OCI-LY7 (cell line): ENCODE measurements around the gene LEPROT. TPM values are rescaled to one million over a fixed set of nuclear protein-coding genes. Genes with fewer than 3 reads are reported as not detected.

Experiments used
- Bru-seq: library from RNA; stranded (reverse); fragments of 400-500 nt; gene quantifications from one replicate; lab custom pipeline; 2021; lab: Mats Ljungman, UMichigan
- BruChase-seq, 2 experiments: library from RNA; stranded (reverse); fragments of 400-500 nt; gene quantifications; one replicate each; lab custom pipeline; 2021; lab: Mats Ljungman, UMichigan
- BruUV-seq: library from RNA; stranded (reverse); fragments of 400-500 nt; replicated peaks from 2 replicates; lab custom pipeline; 2021; lab: Mats Ljungman, UMichigan
- CTCF ChIA-PET: fragments of 300-600 bp; sonication (Branson Sonifier 250); formaldehyde crosslinking; loops from one replicate; lab custom pipeline; 2022; ENCODE audit warnings: antibody characterized with exemption; ENCODE audit not compliant: unreplicated experiment; lab: Charles Lee
- POLR2A ChIA-PET: fragments of 300-600 bp; sonication (Branson Sonifier 250); formaldehyde crosslinking; loops from one replicate; lab custom pipeline; 2022; ENCODE audit warnings: antibody characterized with exemption; lab: Charles Lee
- DNase-seq: peaks from one replicate; pipeline ENCODE4 v3.0.0-alpha.2; 2015; ENCODE audit warnings: low spot score
- H2AFZ ChIP-seq: fragments of 200-600 bp; sonication (generic), shearing (Covaris generic); 2 replicates; pipeline ENCODE4 v1.6.1; 2014; ENCODE audit warnings: mild to moderate bottlenecking, antibody characterized with exemption, low read length, moderate library complexity
- H3K27ac ChIP-seq: fragments of 200-600 bp; sonication (generic); 2 replicates; pipeline ENCODE4 v1.5.1; 2014; ENCODE audit warnings: mixed run types, low read depth, mild to moderate bottlenecking, moderate library complexity, low read length, inconsistent platforms; ENCODE audit not compliant: poor library complexity, severe bottlenecking
- H3K36me3 ChIP-seq: fragments of 200-600 bp; sonication (generic); 2 replicates; pipeline ENCODE4 v1.6.1; 2014; ENCODE audit warnings: mild to moderate bottlenecking, antibody characterized with exemption, low read length, moderate library complexity, mixed read lengths; ENCODE audit not compliant: insufficient read depth
- H3K4me1 ChIP-seq: fragments of 200-600 bp; sonication (generic); 2 replicates; pipeline ENCODE4 v1.5.1; 2014; ENCODE audit warnings: mild to moderate bottlenecking, low read length; ENCODE audit not compliant: insufficient read depth, poor library complexity, severe bottlenecking
- H3K4me2 ChIP-seq: fragments of 200-600 bp; sonication (generic); 2 replicates; pipeline ENCODE4 v1.6.1; 2014; ENCODE audit warnings: mild to moderate bottlenecking, low read length
- H3K4me3 ChIP-seq: fragments of 200-600 bp; sonication (generic); 2 replicates; pipeline ENCODE4 v1.5.1; 2014; ENCODE audit warnings: mild to moderate bottlenecking, low read depth, low read length; ENCODE audit not compliant: poor library complexity, severe bottlenecking
- H3K79me2 ChIP-seq: fragments of 200-600 bp; sonication (generic); 2 replicates; pipeline ENCODE4 v1.6.1; 2016; ENCODE audit warnings: low read depth, mild to moderate bottlenecking, low read length, moderate library complexity, mixed read lengths; ENCODE audit not compliant: insufficient read depth
- H3K9me2 ChIP-seq: fragments of 200-600 bp; sonication (generic); 2 replicates; pipeline ENCODE4 v1.6.1; 2016; ENCODE audit warnings: mild to moderate bottlenecking, low read length, mixed read lengths; ENCODE audit not compliant: insufficient read depth
- H3K9me3 ChIP-seq: fragments of 200-600 bp; sonication (generic); 2 replicates; pipeline ENCODE4 v1.6.1; 2014; ENCODE audit warnings: mild to moderate bottlenecking, mixed run types, low read length, mixed read lengths
- H4K20me1 ChIP-seq: fragments of 200-600 bp; sonication (generic); 2 replicates; pipeline ENCODE4 v1.6.1; 2014; ENCODE audit warnings: mild to moderate bottlenecking, antibody characterized with exemption, low read length, moderate library complexity, mixed read lengths; ENCODE audit not compliant: insufficient read depth
- EZH2phosphoT487 ChIP-seq: fragments of 200-600 bp; sonication (generic); IDR thresholded peaks from 2 replicates; pipeline ENCODE4 v1.6.1; 2018; ENCODE audit warnings: low read depth, borderline replicate concordance, mild to moderate bottlenecking, mixed run types, antibody characterized with exemption, low read length, moderate library complexity, mixed read lengths
- intact Hi-C: fragments of 100-400 bp; cut with micrococcal nuclease; formaldehyde crosslinking; loops from one replicate; pipeline ENCODE4 v1.10.0; 2022; ENCODE audit not compliant: unreplicated experiment
- long read RNA-seq: library from polyadenylated mRNA; stranded (forward); transcript quantifications from one replicate; pipeline ENCODE4 v2.0.0, GENCODE V29; 2022
- total RNA-seq, 2 experiments: library from RNA; depleted of rRNA in 1 of 2; stranded (reverse); fragments of >200 nt in 1 of 2; shearing (Covaris generic) in 1 of 2; gene quantifications; 2 replicates each; pipeline ENCODE4 v1.2.3, GENCODE V29; 2014 to 2022
- TF ChIP-seq, protein P1 (sequence below): fragments of 200-600 bp; sonication (generic); conservative IDR thresholded peaks from 2 replicates; pipeline ENCODE4 v1.5.1; 2014; ENCODE audit warnings: mild to moderate bottlenecking, antibody characterized with exemption, low read length, moderate library complexity, mixed read lengths

The LEPROT gene, protein sequence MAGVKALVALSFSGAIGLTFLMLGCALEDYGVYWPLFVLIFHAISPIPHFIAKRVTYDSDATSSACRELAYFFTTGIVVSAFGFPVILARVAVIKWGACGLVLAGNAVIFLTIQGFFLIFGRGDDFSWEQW
- 6.7 and 14.5 TPM in 2 replicates for total RNA-seq (2014; rRNA removed; shearing (Covaris generic))
- total RNA-seq (2022): 20.5 and 22.7 TPM in 2 replicates
- Bru-seq, nascent RNA: percentile 81 among the genes with signal in this experiment
- percentile 81 among the genes with signal in this experiment for BruChase-seq, experiment 1, labeled RNA remaining after a 6-hour chase
- BruChase-seq, experiment 2, labeled RNA remaining after a 2-hour chase: percentile 95 among the genes with signal in this experiment
- long read RNA-seq, full-length matches to known transcripts: 19 of 24 reads
- long read RNA-seq, partial matches to known transcripts: 4 of 24 reads
- long read RNA-seq, other reads (novel, unspliced or antisense): 1 of 24 reads

DNA sequence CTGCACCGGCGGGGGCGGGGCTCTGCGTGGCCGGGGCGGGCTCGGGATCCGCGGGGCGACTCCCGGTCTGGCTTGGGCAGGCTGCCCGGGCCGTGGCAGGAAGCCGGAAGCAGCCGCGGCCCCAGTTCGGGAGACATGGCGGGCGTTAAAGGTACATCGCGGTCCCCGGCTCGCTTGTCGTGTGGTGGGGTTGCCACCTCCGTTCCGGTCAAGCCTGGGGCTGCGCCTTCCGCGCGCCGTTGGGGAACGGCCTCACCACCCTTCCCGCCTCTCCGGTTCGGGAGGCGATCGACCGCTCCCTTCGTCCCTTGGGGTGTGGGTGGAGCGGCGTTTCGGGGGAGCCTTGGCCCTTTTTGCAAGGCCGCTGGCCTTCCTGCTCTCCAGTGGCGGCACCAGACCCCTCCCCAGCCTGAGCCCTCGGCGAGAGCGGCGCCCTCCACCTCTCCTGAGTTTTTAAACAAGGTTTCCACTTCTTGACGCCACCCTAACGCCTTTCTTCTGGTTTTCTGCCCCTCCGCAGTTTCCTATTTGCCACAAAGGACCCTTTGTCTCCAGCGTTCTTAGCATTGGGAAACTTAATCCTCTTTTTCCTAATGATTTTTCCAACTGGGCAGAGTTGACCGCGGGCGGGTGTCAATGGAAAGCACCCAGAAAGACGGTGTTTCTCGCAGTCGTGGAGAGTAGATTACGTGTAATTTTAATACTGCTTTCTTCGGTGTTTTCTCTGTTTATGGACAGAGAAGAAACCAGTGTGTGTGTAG lies at the start of gene LEPROT, which contains the start of gene LEPR:
LEPROT (plus strand) TSS at position 79 of the 761 bp plus-strand sequence; CDS start at position 136, 57 bp downstream.
LEPR (plus strand) TSS at position 79 of the 761 bp plus-strand sequence. CDS start 144,898 bp downstream, outside the sequence.
- peaks cover 20% of the 10 kb centered on the region; the same call in 1 of the 2 replicates for H3K79me2 ChIP-seq
- POLR2A ChIA-PET: interaction anchor here (0.5 to 4.9 kb wide), 19 partner anchors 9 to 1405 kb away, joined by 3 to 24 read pairs (median 4); no protein-coding TSS in a partner anchor
- BruUV-seq: no TSS peak

DNA sequence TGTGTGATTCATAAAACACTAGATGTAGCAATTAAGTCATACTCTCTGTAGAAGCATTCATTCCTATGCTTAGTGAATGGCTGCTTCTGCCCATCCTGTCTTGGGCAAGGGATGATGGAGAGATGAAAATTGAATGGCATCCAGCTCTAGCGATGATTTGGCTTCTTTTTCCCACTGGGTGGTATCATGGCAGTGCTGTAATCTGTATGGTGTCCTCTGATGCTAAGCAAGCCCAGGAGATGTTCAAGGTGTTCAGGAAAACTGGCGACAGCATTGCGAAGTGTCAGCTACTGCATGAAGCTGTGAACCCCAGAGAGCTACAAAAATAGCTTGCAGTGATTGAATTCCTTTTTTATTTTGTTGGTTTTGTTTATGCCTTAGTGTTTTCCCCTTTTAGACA lies 48.9 kb upstream of the LEPROT start:
- no peaks in the 10 kb centered on the region for H3K9me3 ChIP-seq
- H3K36me3 ChIP-seq: no peaks in the 10 kb centered on the region; the same call in 1 of the 2 replicates
- H4K20me1 ChIP-seq: no peaks in the 10 kb centered on the region
- ChIA-PET CTCF (interaction anchor here (0.8 kb wide), 1 partner anchor 12 kb away, joined by 3 read pairs; no protein-coding TSS in a partner anchor), POLR2A (interaction anchor here (0.7 to 1.1 kb wide), 4 partner anchors 18 to 121 kb away, joined by 3 to 4 read pairs (median 4); no protein-coding TSS in a partner anchor)
- no peak overlapping the region for H3K4me2 ChIP-seq
- no peak overlapping the region for H2AFZ ChIP-seq
- intact Hi-C loops: no loop called here
- no peaks in the 10 kb centered on the region for H3K79me2 ChIP-seq
- BruUV-seq: no TSS peak
- no peak for DNase-seq
- TF ChIP-seq, protein P1, sequence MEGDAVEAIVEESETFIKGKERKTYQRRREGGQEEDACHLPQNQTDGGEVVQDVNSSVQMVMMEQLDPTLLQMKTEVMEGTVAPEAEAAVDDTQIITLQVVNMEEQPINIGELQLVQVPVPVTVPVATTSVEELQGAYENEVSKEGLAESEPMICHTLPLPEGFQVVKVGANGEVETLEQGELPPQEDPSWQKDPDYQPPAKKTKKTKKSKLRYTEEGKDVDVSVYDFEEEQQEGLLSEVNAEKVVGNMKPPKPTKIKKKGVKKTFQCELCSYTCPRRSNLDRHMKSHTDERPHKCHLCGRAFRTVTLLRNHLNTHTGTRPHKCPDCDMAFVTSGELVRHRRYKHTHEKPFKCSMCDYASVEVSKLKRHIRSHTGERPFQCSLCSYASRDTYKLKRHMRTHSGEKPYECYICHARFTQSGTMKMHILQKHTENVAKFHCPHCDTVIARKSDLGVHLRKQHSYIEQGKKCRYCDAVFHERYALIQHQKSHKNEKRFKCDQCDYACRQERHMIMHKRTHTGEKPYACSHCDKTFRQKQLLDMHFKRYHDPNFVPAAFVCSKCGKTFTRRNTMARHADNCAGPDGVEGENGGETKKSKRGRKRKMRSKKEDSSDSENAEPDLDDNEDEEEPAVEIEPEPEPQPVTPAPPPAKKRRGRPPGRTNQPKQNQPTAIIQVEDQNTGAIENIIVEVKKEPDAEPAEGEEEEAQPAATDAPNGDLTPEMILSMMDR: no peak
- TF ChIP-seq EZH2phosphoT487: no peak
- H3K9me2 ChIP-seq: no peaks in the 10 kb centered on the region
- H3K4me1 ChIP-seq: no peaks in the 10 kb centered on the region
- no peak overlapping the region for H3K27ac ChIP-seq
- no peak overlapping the region for H3K4me3 ChIP-seq

More for the DNA sequence above, at the start of gene LEPROT, which contains the start of gene LEPR:
- peaks cover 20% of the 10 kb centered on the region for H3K4me1 ChIP-seq
- H4K20me1 ChIP-seq: no peaks in the 10 kb centered on the region
- TF ChIP-seq, protein P1: no peak
- no peak for TF ChIP-seq EZH2phosphoT487
- CTCF ChIA-PET: interaction anchor here (1.1 to 2.4 kb wide), 2 partner anchors 70 to 153 kb away, joined by 3 to 5 read pairs; no protein-coding TSS in a partner anchor
- H3K9me2 ChIP-seq: no peaks in the 10 kb centered on the region
- peak within 1 kb of the TSS; percentile 92 for H2AFZ ChIP-seq
- no peak for DNase-seq
- peak within 1 kb of the TSS; percentile 92 for H3K4me3 ChIP-seq
- H3K4me2 ChIP-seq: peak within 1 kb of the TSS; percentile 97
- H3K27ac ChIP-seq: peak within 1 kb of the TSS; percentile 63
- no peaks in the 10 kb centered on the region for H3K9me3 ChIP-seq
- intact Hi-C loops: loop anchor here (1.0 to 5.0 kb wide), 4 partner anchors 166 to 852 kb away; partner anchors contain the start of gene JAK1
- H3K36me3 ChIP-seq: peaks cover 7% of the 10 kb centered on the region
